HG03457 (cell line): Measurements from ENCODE around the gene CHST14.

Experiments
- ATAC-seq: cut with Tn5 transposase; IDR thresholded peaks from one replicate; pipeline ENCODE4 v1.9.1; 2021; ENCODE audit warnings: moderate number of reproducible peaks; ENCODE audit not compliant: unreplicated experiment

CHST14 gene

GRCh38 chr15:40461958-40462357 lies 8.8 kb upstream of the CHST14 start:
- ATAC-seq = no peak

- no peak for ATAC-seq
Measured at GRCh38 chr15:40463279-40463678, 7.5 kb upstream of the CHST14 start.

- ATAC-seq = no peak
Measured at GRCh38 chr15:40463886-40464545, 6.8 kb upstream of the CHST14 start.

- ATAC-seq = no peak
Measured at GRCh38 chr15:40464595-40465185, 6.1 kb upstream of the CHST14 start.

GRCh38 chr15:40465939-40466338 lies 4.8 kb upstream of the CHST14 start:
- ATAC-seq = no peak

- no peak for ATAC-seq
Measured at GRCh38 chr15:40466426-40467260, 4.1 kb upstream of the CHST14 start.

- ATAC-seq = no peak
Measured at GRCh38 chr15:40467261-40467615, 3.5 kb upstream of the CHST14 start.

GRCh38 chr15:40468898-40469331 lies 1.9 kb upstream of the CHST14 start:
- ATAC-seq = no peak

- ATAC-seq = no peak
Measured at GRCh38 chr15:40469776-40470390, 901 bp upstream of the CHST14 start.

- ATAC-seq = peak; percentile 36
Measured at GRCh38 chr15:40471105-40471807, 472 bp downstream of the CHST14 start.

- no peak for ATAC-seq
Measured at GRCh38 chr15:40471808-40472150, 995 bp downstream of the CHST14 start.

GRCh38 chr15:40472171-40472727 lies 1.5 kb downstream of the CHST14 start:
- no peak for ATAC-seq

GRCh38 chr15:40474581-40474980 lies 3.8 kb downstream of the CHST14 start:
- ATAC-seq = no peak

- ATAC-seq = no peak
Measured at GRCh38 chr15:40477642-40478327, 7.0 kb downstream of the CHST14 start.

GRCh38 chr15:40479024-40479423 lies 8.2 kb downstream of the CHST14 start:
- ATAC-seq = no peak

GRCh38 chr15:40481341-40482074 lies 10.7 kb downstream of the CHST14 start:
- ATAC-seq = no peak

GRCh38 chr15:40483919-40484318 lies 13.1 kb downstream of the CHST14 start:
- ATAC-seq = no peak

GRCh38 chr15:40486066-40486770 lies 15.4 kb downstream of the CHST14 start:
- no peak for ATAC-seq
